H9 (cell line): Measurements from ENCODE around the gene SPRY2. TPM values are rescaled to one million over a fixed set of nuclear protein-coding genes. Genes with fewer than 3 reads are reported as not detected.
A peak's percentile ranks its signal among the peaks of the same experiment; 100 is the strongest.

Experiments
- DNase-seq: peaks from one replicate; pipeline ENCODE4 v3.0.0-alpha.2; 2017
- H2AFZ ChIP-seq: one replicate; pipeline ENCODE4 v1.6.1; 2013; ENCODE audit warnings: mild to moderate bottlenecking, low read length, control low read depth, moderate library complexity
- H2AK5ac ChIP-seq: 2 replicates; pipeline ENCODE4 v1.6.1; 2013; ENCODE audit warnings: low read length, control low read depth, mixed read lengths; ENCODE audit not compliant: insufficient read length
- H2BK120ac ChIP-seq: one replicate; pipeline ENCODE4 v1.6.1; 2013; ENCODE audit warnings: low read depth, mild to moderate bottlenecking, low read length, control low read depth, inconsistent platforms; ENCODE audit not compliant: poor library complexity, severe bottlenecking
- H2BK12ac ChIP-seq: 2 replicates; pipeline ENCODE4 v1.6.1; 2013; ENCODE audit warnings: low read length, control low read depth, mixed read lengths, low read depth; ENCODE audit not compliant: insufficient read length
- H2BK15ac ChIP-seq: 2 replicates; pipeline ENCODE4 v1.6.1; 2013; ENCODE audit warnings: low read depth, low read length, control low read depth
- H2BK20ac ChIP-seq: one replicate; pipeline ENCODE4 v1.6.1; 2013; ENCODE audit warnings: low read depth, mild to moderate bottlenecking, low read length, control low read depth, inconsistent platforms; ENCODE audit not compliant: poor library complexity, severe bottlenecking
- H2BK5ac ChIP-seq: 2 replicates; pipeline ENCODE4 v1.6.1; 2013; ENCODE audit warnings: low read length, control low read depth, mixed read lengths; ENCODE audit not compliant: insufficient read length
- H3K14ac ChIP-seq: 2 replicates; pipeline ENCODE4 v1.6.1; 2013; ENCODE audit warnings: low read length, control low read depth; ENCODE audit not compliant: insufficient read depth
- H3K18ac ChIP-seq: 2 replicates; pipeline ENCODE4 v1.6.1; 2013; ENCODE audit warnings: low read depth, mild to moderate bottlenecking, mixed read lengths, low read length, control low read depth; ENCODE audit not compliant: insufficient read length
- H3K23ac ChIP-seq: 2 replicates; pipeline ENCODE4 v1.6.1; 2013; ENCODE audit warnings: low read length, control low read depth, mixed read lengths, low read depth; ENCODE audit not compliant: insufficient read length
- H3K23me2 ChIP-seq: 2 replicates; pipeline ENCODE4 v1.6.1; 2013; ENCODE audit warnings: low read depth, mild to moderate bottlenecking, mixed read lengths, low read length, control low read depth; ENCODE audit not compliant: insufficient read length, poor library complexity, severe bottlenecking
- H3K27ac ChIP-seq: 2 replicates; pipeline ENCODE4 v1.5.1; 2013; ENCODE audit warnings: low read length, control low read depth, mixed read lengths, low read depth; ENCODE audit not compliant: insufficient read length
- H3K27me3 ChIP-seq: 2 replicates; pipeline ENCODE4 v1.6.1; 2013; ENCODE audit warnings: low read length, control low read depth, inconsistent platforms; ENCODE audit not compliant: insufficient read depth
- H3K4ac ChIP-seq: 2 replicates; pipeline ENCODE4 v1.6.1; 2013; ENCODE audit warnings: low read depth, mild to moderate bottlenecking, control low read depth, inconsistent platforms, low read length, moderate library complexity
- H3K4me1 ChIP-seq: 2 replicates; pipeline ENCODE4 v1.6.1; 2013; ENCODE audit warnings: low read length, control low read depth, inconsistent platforms; ENCODE audit not compliant: insufficient read depth
- H3K4me2 ChIP-seq: 2 replicates; pipeline ENCODE4 v1.6.1; 2013; ENCODE audit warnings: low read length, control low read depth, mixed read lengths; ENCODE audit not compliant: insufficient read length, insufficient read depth
- H3K56ac ChIP-seq: 2 replicates; pipeline ENCODE4 v1.6.1; 2013; ENCODE audit warnings: low read depth, mild to moderate bottlenecking, mixed read lengths, low read length, control low read depth; ENCODE audit not compliant: insufficient read length
- H3K79me1 ChIP-seq: 2 replicates; pipeline ENCODE4 v1.6.1; 2013; ENCODE audit warnings: low read depth, mild to moderate bottlenecking, moderate library complexity, low read length, control low read depth, inconsistent platforms; ENCODE audit not compliant: insufficient read depth, poor library complexity, severe bottlenecking
- H3K79me2 ChIP-seq: 2 replicates; pipeline ENCODE4 v1.6.1; 2013; ENCODE audit warnings: low read length, control low read depth, inconsistent platforms; ENCODE audit not compliant: insufficient read depth
- H3K9ac ChIP-seq: 2 replicates; pipeline ENCODE4 v1.6.1; 2013; ENCODE audit warnings: low read length, control low read depth, mixed read lengths; ENCODE audit not compliant: insufficient read length; ENCODE audit errors: extremely low read depth
- H3K9me3 ChIP-seq: one replicate; pipeline ENCODE4 v1.6.1; 2013; ENCODE audit warnings: low read depth, low read length, inconsistent platforms; ENCODE audit not compliant: control insufficient read depth
- H3T11ph ChIP-seq: one replicate; pipeline ENCODE4 v1.6.1; 2013; ENCODE audit warnings: mild to moderate bottlenecking, low read length, control low read depth, inconsistent platforms
- H4K20me1 ChIP-seq: one replicate; pipeline ENCODE4 v1.6.1; 2013; ENCODE audit not compliant: control insufficient read depth, insufficient read length, insufficient read depth
- H4K5ac ChIP-seq: 2 replicates; pipeline ENCODE4 v1.6.1; 2013; ENCODE audit warnings: low read depth, mild to moderate bottlenecking, mixed read lengths, low read length, control low read depth; ENCODE audit not compliant: insufficient read length
- H4K8ac ChIP-seq: replicated peaks from 2 replicates; pipeline ENCODE4 v1.6.1; 2013; ENCODE audit warnings: low read length, control low read depth, mixed read lengths, low read depth; ENCODE audit not compliant: insufficient read length
- H4K91ac ChIP-seq: 2 replicates; pipeline ENCODE4 v1.6.1; 2013; ENCODE audit warnings: low read depth, mild to moderate bottlenecking, moderate library complexity, mixed read lengths, low read length, control low read depth; ENCODE audit not compliant: insufficient read length
- H3K27ac Mint-ChIP-seq, 3 experiments: 2 replicates in 2 of 3; 3 replicates in 1 of 3; pipeline ENCODE4 v1.8.0; 2020 to 2021; ENCODE audit warnings: mixed read lengths in 3 of 3, mild to moderate bottlenecking in 1 of 3, moderate library complexity in 1 of 3
- H3K27me3 Mint-ChIP-seq: 2 replicates; pipeline ENCODE4 v1.8.0; 2021; ENCODE audit warnings: low read depth, mild to moderate bottlenecking, moderate library complexity, mixed read lengths
- H3K36me3 Mint-ChIP-seq, 3 experiments: 2 replicates in 2 of 3; 3 replicates in 1 of 3; pipeline ENCODE4 v1.8.0; 2020 to 2021; ENCODE audit warnings: low read depth in 3 of 3, mixed read lengths in 3 of 3; ENCODE audit not compliant: insufficient read depth in 1 of 3
- H3K4me1 Mint-ChIP-seq, 2 experiments: 2 replicates each; pipeline ENCODE4 v1.8.0; 2020; ENCODE audit warnings: mixed read lengths in 2 of 2
- H3K4me3 Mint-ChIP-seq, 2 experiments: 2 replicates in 1 of 2; 3 replicates in 1 of 2; pipeline ENCODE4 v1.8.0; 2020 to 2021; ENCODE audit warnings: mild to moderate bottlenecking in 2 of 2, mixed read lengths in 2 of 2, moderate library complexity in 1 of 2
- H3K9me3 Mint-ChIP-seq, 2 experiments: 2 replicates in 1 of 2; 3 replicates in 1 of 2; pipeline ENCODE4 v1.8.0; 2020; ENCODE audit warnings: mild to moderate bottlenecking in 2 of 2, mixed read lengths in 2 of 2, moderate library complexity in 1 of 2
- CTCF ChIP-seq: fragments of 200-600 bp; sonication (generic); conservative IDR thresholded peaks from 3 replicates; pipeline ENCODE4 v1.8.0; 2021; ENCODE audit warnings: antibody characterized with exemption, mild to moderate bottlenecking
- WGBS: extraction: QIAGEN DNeasy Blood & Tissue Kit; methylation state at CpG from one replicate; pipeline ENCODE4 v1.1.7; 2013; ENCODE audit warnings: missing lambda C conversion rate, low lambda C conversion rate, mixed read lengths; ENCODE audit not compliant: insufficient read length; ENCODE audit errors: extremely low coverage; 5-methylcytosine and 5-hydroxymethylcytosine counted together
- total RNA-seq: library from RNA; stranded (reverse); gene quantifications from 2 replicates; pipeline ENCODE4 v1.2.1, GENCODE V29; 2021

SPRY2 gene
- total RNA-seq, 1 experiment from 2014 or later: 56.4 TPM

- WGBS: no CpG with 5 or more reads among the region's 6 CpGs
- no peak overlapping the region for H4K5ac ChIP-seq
- peak overlapping the region; percentile 35 to 69; a peak in 4 of 5 replicates for H3K4me3 Mint-ChIP-seq
- H3K23me2 ChIP-seq: peaks cover 2% of the 10 kb centered on the region
- H3K9me3 Mint-ChIP-seq: peaks cover 0 to 6% of the 10 kb centered on the region in 2 experiments; a peak in 1 of 5 replicates
- no peak overlapping the region for H2AFZ ChIP-seq
- H3K14ac ChIP-seq: no peak overlapping the region
- no peaks in the 10 kb centered on the region for H3K79me2 ChIP-seq
- H3K56ac ChIP-seq: no peak overlapping the region
- H3K23ac ChIP-seq: no peak overlapping the region
- H3K9ac ChIP-seq: no peak overlapping the region
- DNase-seq: peak; percentile 80
- H3K18ac ChIP-seq: no peak overlapping the region
- no peak overlapping the region for H3K4ac ChIP-seq
- no peak overlapping the region for H3T11ph ChIP-seq
- no peaks in the 10 kb centered on the region for H3K27me3 ChIP-seq
- peaks cover 5% of the 10 kb centered on the region; the same call in 1 of the 2 replicates for H3K4me1 ChIP-seq
- H4K91ac ChIP-seq: no peak overlapping the region
- peaks cover 0 to 4% (median 4%) of the 10 kb centered on the region in 3 experiments; a peak in 2 of 7 replicates for H3K36me3 Mint-ChIP-seq
- H3K27me3 Mint-ChIP-seq: no peaks in the 10 kb centered on the region
- H2BK5ac ChIP-seq: no peak overlapping the region
- H3K27ac Mint-ChIP-seq: peak overlapping the region; percentile 78 to 98 (median 95); a peak in 6 of 7 replicates
- H4K20me1 ChIP-seq: no peaks in the 10 kb centered on the region
- H2BK15ac ChIP-seq: no peak overlapping the region
- no peak overlapping the region for H2BK120ac ChIP-seq
- H4K8ac ChIP-seq: no peak overlapping the region
- peaks cover 26 to 29% of the 10 kb centered on the region in 2 experiments for H3K4me1 Mint-ChIP-seq
- no peak for TF ChIP-seq CTCF
- no peaks in the 10 kb centered on the region for H3K79me1 ChIP-seq
- no peak overlapping the region for H2BK12ac ChIP-seq
- H2BK20ac ChIP-seq: no peak overlapping the region
- H3K4me2 ChIP-seq: peak overlapping the region; percentile 62
- H3K27ac ChIP-seq: peak overlapping the region; percentile 41
- no peaks in the 10 kb centered on the region for H3K9me3 ChIP-seq
- no peak overlapping the region for H2AK5ac ChIP-seq
Measured at GRCh38 chr13:80359778-80360452, 19.0 kb upstream of the SPRY2 start.
